Neuron (in vitro differentiated cells): ENCODE measurements around the gene TACR2.

Experiments
- H2AFZ ChIP-seq: one replicate; pipeline ENCODE4 v1.6.1; 2013; ENCODE audit warnings: low read depth, mild to moderate bottlenecking, inconsistent platforms, low read length, moderate library complexity
- H3K27me3 ChIP-seq: one replicate; pipeline ENCODE4 v1.6.1; 2013; ENCODE audit warnings: low read length; ENCODE audit not compliant: insufficient read depth
- H3K36me3 ChIP-seq: one replicate; pipeline ENCODE4 v1.6.1; 2013; ENCODE audit warnings: low read length; ENCODE audit not compliant: insufficient read depth
- H3K4me1 ChIP-seq: one replicate; pipeline ENCODE4 v1.6.1; 2013; ENCODE audit warnings: low read length; ENCODE audit not compliant: insufficient read depth
- H3K4me3 ChIP-seq: 2 replicates; pipeline ENCODE4 v1.5.1; 2013; ENCODE audit warnings: mild to moderate bottlenecking, low read length, moderate library complexity
- H3K9me3 ChIP-seq: one replicate; pipeline ENCODE4 v1.6.1; 2013; ENCODE audit warnings: low read length

TACR2 gene

GRCh38 chr10:69439813-69440506 lies 23.2 kb upstream of the TACR2 start:
- Histone ChIP-seq H3K4me1 (no peaks in the 10 kb centered on the region), H3K9me3 (no peaks in the 10 kb centered on the region), H2AFZ (no peak overlapping the region), H3K27me3 (peaks cover 25% of the 10 kb centered on the region), H3K36me3 (no peaks in the 10 kb centered on the region), H3K4me3 (no peak overlapping the region)

- Histone ChIP-seq H2AFZ (no peak overlapping the region), H3K36me3 (no peaks in the 10 kb centered on the region), H3K4me1 (no peaks in the 10 kb centered on the region), H3K9me3 (no peaks in the 10 kb centered on the region), H3K27me3 (peaks cover 25% of the 10 kb centered on the region), H3K4me3 (no peak overlapping the region)
Observed at GRCh38 chr10:69439350-69439739, 22.6 kb upstream of the TACR2 start.

- Histone ChIP-seq H3K4me3 (no peak overlapping the region), H2AFZ (no peak overlapping the region), H3K4me1 (no peaks in the 10 kb centered on the region), H3K36me3 (no peaks in the 10 kb centered on the region), H3K27me3 (peaks cover 27% of the 10 kb centered on the region), H3K9me3 (no peaks in the 10 kb centered on the region)
Observed at GRCh38 chr10:69438536-69439349, 22.0 kb upstream of the TACR2 start.

GRCh38 chr10:69437321-69438259 lies 20.9 kb upstream of the TACR2 start:
- no peaks in the 10 kb centered on the region for H3K9me3 ChIP-seq
- no peaks in the 10 kb centered on the region for H3K36me3 ChIP-seq
- H3K4me3 ChIP-seq, result no peak overlapping the region
- H3K4me1 ChIP-seq, result no peaks in the 10 kb centered on the region
- peaks cover 27% of the 10 kb centered on the region for H3K27me3 ChIP-seq
- H2AFZ ChIP-seq, result no peak overlapping the region

- Histone ChIP-seq H3K4me3 (no peak overlapping the region), H3K4me1 (no peaks in the 10 kb centered on the region), H3K9me3 (no peaks in the 10 kb centered on the region), H3K27me3 (peaks cover 22% of the 10 kb centered on the region), H3K36me3 (no peaks in the 10 kb centered on the region), H2AFZ (no peak overlapping the region)
Observed at GRCh38 chr10:69435966-69436520, 19.3 kb upstream of the TACR2 start.

GRCh38 chr10:69434926-69435325 lies 18.2 kb upstream of the TACR2 start:
- H3K4me3 ChIP-seq, result no peak overlapping the region
- H2AFZ ChIP-seq, result no peak overlapping the region

GRCh38 chr10:69434169-69434568 lies 17.5 kb upstream of the TACR2 start:
- H3K4me3 ChIP-seq, result no peak overlapping the region
- no peaks in the 10 kb centered on the region for H3K4me1 ChIP-seq
- no peaks in the 10 kb centered on the region for H3K9me3 ChIP-seq
- H2AFZ ChIP-seq, result no peak overlapping the region
- peaks cover 17% of the 10 kb centered on the region for H3K27me3 ChIP-seq
- no peaks in the 10 kb centered on the region for H3K36me3 ChIP-seq

More at GRCh38 chr10:69434926-69435325, 18.2 kb upstream of the TACR2 start:
- Histone ChIP-seq H3K4me1 (no peaks in the 10 kb centered on the region), H3K36me3 (no peaks in the 10 kb centered on the region), H3K9me3 (no peaks in the 10 kb centered on the region), H3K27me3 (peaks cover 17% of the 10 kb centered on the region)

- peaks cover 6% of the 10 kb centered on the region for H3K27me3 ChIP-seq
- H3K4me1 ChIP-seq, result no peaks in the 10 kb centered on the region
- H3K4me3 ChIP-seq, result no peak overlapping the region
- no peak overlapping the region for H2AFZ ChIP-seq
- H3K36me3 ChIP-seq, result no peaks in the 10 kb centered on the region
- no peaks in the 10 kb centered on the region for H3K9me3 ChIP-seq
Observed at GRCh38 chr10:69428165-69428564, 11.4 kb upstream of the TACR2 start.

GRCh38 chr10:69426376-69426727 lies 9.6 kb upstream of the TACR2 start:
- no peaks in the 10 kb centered on the region for H3K36me3 ChIP-seq
- peaks cover 3% of the 10 kb centered on the region for H3K27me3 ChIP-seq
- no peak overlapping the region for H2AFZ ChIP-seq
- H3K4me1 ChIP-seq, result no peaks in the 10 kb centered on the region
- no peaks in the 10 kb centered on the region for H3K9me3 ChIP-seq
- H3K4me3 ChIP-seq, result no peak overlapping the region

- Histone ChIP-seq H3K27me3 (peaks cover 3% of the 10 kb centered on the region), H3K4me1 (no peaks in the 10 kb centered on the region), H3K36me3 (no peaks in the 10 kb centered on the region), H3K9me3 (no peaks in the 10 kb centered on the region), H3K4me3 (no peak overlapping the region), H2AFZ (no peak overlapping the region)
Observed at GRCh38 chr10:69425511-69426298, 9.0 kb upstream of the TACR2 start.

GRCh38 chr10:69425041-69425440 lies 8.3 kb upstream of the TACR2 start:
- Histone ChIP-seq H3K4me1 (no peaks in the 10 kb centered on the region), H2AFZ (no peak overlapping the region), H3K27me3 (peaks cover 3% of the 10 kb centered on the region), H3K4me3 (no peak overlapping the region), H3K36me3 (no peaks in the 10 kb centered on the region), H3K9me3 (no peaks in the 10 kb centered on the region)

- Histone ChIP-seq H2AFZ (no peak overlapping the region), H3K36me3 (no peaks in the 10 kb centered on the region), H3K9me3 (no peaks in the 10 kb centered on the region), H3K4me1 (no peaks in the 10 kb centered on the region), H3K4me3 (no peak overlapping the region), H3K27me3 (peaks cover 3% of the 10 kb centered on the region)
Observed at GRCh38 chr10:69422676-69423075, 6.0 kb upstream of the TACR2 start.
